Right atrium auricular region (tissue), 2 donors: ENCODE measurements around the gene NLGN4X. TPM values are rescaled to one million over a fixed set of nuclear protein-coding genes. Genes with fewer than 3 reads are reported as not detected.

Experiments used
- DNase-seq: peaks from one replicate; pipeline ENCODE4 v3.0.0-alpha.2; 2019; ENCODE audit warnings: low spot score
- H3K27ac ChIP-seq, 2 donors: fragments of 200-600 bp; sonication (generic); 1 replicate in 1 of 2; 2 replicates in 1 of 2; pipeline ENCODE4 v1.5.1; 2016 to 2019
- H3K27me3 ChIP-seq, 2 donors: fragments of 200-600 bp; sonication (generic); one replicate each; pipeline versions ENCODE4 v1.5.1 to v1.6.0; 2017 to 2019
- H3K36me3 ChIP-seq: fragments of 200-600 bp; sonication (generic); one replicate; pipeline ENCODE4 v1.5.1; 2016
- H3K4me1 ChIP-seq, 2 donors: fragments of 200-600 bp; sonication (generic); one replicate each; pipeline versions ENCODE4 v1.5.1 to v1.6.0; 2017 to 2019
- H3K4me3 ChIP-seq, 2 donors: fragments of 200-600 bp; sonication (generic); 1 replicate in 1 of 2; 2 replicates in 1 of 2; pipeline ENCODE4 v1.5.1; 2017 to 2019; ENCODE audit warnings: mild to moderate bottlenecking in 1 of 2, moderate library complexity in 1 of 2
- H3K9me3 ChIP-seq, 2 donors: fragments of 200-600 bp; sonication (generic); one replicate each; pipeline ENCODE4 v1.5.1; 2019
- total RNA-seq, 2 donors: library from RNA; depleted of rRNA; stranded (reverse); fragments of >200 nt; gene quantifications; one replicate each; pipeline ENCODE4 v1.1.0, GENCODE V29; 2016
- TF ChIP-seq, protein P1 (sequence below), 2 donors: fragments of 200-600 bp; sonication (generic); IDR thresholded peaks; one replicate each; pipeline ENCODE4 v1.5.1; 2019; ENCODE audit warnings: antibody characterized with exemption in 2 of 2

NLGN4X gene
- total RNA-seq, 2 donors from 2014 or later, result 4.2 to 6.1 TPM

DNA sequence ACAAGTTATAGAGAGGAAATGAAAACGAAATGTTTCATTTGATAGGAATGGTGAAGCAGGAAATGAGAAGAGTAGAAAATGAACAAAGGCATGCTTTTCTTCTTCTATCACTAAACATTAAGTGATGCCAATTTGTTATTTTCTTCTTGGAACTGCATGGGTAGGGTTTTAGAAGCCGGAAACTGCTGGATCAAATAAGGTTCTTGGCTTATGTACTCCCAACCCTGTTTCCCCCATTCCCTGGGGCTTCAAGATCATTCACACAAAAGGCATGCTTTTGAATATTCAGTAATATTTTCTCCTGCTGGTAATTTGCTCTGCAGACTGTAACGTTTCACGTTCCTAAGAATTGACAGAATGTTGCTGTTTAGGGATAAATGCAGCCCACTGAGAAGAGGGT is 224.1 kb downstream of the NLGN4X start:
- DNase-seq, result no peak

DNA sequence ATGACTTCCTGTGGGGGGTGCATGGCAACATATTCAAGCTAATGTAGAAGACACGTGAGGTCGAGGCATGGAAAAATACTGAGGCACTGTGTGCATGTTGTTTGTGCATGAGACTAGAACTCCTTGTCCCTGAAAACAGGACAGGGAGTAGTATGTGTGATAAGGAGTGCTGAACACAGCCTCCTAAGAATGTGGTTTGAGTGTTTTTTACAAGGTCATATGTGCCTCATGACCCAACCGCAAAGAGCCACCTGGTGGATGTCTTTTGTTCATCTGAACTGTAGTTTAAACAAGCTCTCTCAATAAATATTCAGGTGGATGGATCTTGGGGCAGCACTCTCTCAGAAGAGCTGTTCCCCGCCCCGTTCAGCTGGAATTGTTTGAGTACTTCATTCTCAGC is 226.6 kb downstream of the NLGN4X start:
- H3K27me3 ChIP-seq, result no peaks in the 10 kb centered on the region
- no peak overlapping the region for H3K4me3 ChIP-seq
- H3K4me1 ChIP-seq, result no peaks in the 10 kb centered on the region
- no peak for DNase-seq
- TF ChIP-seq, protein P1, sequence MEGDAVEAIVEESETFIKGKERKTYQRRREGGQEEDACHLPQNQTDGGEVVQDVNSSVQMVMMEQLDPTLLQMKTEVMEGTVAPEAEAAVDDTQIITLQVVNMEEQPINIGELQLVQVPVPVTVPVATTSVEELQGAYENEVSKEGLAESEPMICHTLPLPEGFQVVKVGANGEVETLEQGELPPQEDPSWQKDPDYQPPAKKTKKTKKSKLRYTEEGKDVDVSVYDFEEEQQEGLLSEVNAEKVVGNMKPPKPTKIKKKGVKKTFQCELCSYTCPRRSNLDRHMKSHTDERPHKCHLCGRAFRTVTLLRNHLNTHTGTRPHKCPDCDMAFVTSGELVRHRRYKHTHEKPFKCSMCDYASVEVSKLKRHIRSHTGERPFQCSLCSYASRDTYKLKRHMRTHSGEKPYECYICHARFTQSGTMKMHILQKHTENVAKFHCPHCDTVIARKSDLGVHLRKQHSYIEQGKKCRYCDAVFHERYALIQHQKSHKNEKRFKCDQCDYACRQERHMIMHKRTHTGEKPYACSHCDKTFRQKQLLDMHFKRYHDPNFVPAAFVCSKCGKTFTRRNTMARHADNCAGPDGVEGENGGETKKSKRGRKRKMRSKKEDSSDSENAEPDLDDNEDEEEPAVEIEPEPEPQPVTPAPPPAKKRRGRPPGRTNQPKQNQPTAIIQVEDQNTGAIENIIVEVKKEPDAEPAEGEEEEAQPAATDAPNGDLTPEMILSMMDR (IDR thresholded peaks at IDR 0.05), result no peak
- H3K36me3 ChIP-seq, result no peaks in the 10 kb centered on the region
- H3K27ac ChIP-seq, result no peak overlapping the region
- no peaks in the 10 kb centered on the region for H3K9me3 ChIP-seq

More for the DNA sequence above, 224.1 kb downstream of the NLGN4X start:
- TF ChIP-seq, protein P1 (IDR thresholded peaks at IDR 0.05), result no peak
- Histone ChIP-seq H3K4me1 (no peaks in the 10 kb centered on the region), H3K27me3 (no peaks in the 10 kb centered on the region), H3K27ac (no peak overlapping the region), H3K4me3 (no peak overlapping the region), H3K9me3 (peaks cover 0 to 4% of the 10 kb centered on the region in 2 donors), H3K36me3 (no peaks in the 10 kb centered on the region)

DNA sequence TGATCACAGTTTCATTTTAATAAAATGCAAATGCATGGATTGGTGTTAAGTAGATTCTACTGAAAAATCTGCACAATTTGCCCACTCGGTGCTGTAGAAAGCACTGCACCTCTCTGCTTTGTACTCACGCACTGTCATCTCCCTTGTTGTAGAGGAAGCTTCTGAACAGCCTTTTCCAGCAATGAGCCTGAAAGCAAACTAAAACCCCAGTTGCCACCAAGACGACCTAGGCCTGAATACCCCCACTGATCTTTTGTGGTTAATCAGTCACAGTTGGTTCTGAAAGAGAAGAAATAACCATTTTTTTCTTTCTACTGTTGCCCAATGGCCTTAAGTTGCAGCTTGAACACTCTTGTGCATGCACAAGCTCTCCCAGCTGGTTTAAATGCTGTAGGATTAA is 229.8 kb downstream of the NLGN4X start:
- H3K27me3 ChIP-seq, result no peaks in the 10 kb centered on the region
- DNase-seq, result no peak
- H3K36me3 ChIP-seq, result no peaks in the 10 kb centered on the region
- TF ChIP-seq, protein P1 (IDR thresholded peaks at IDR 0.05), result no peak
- no peaks in the 10 kb centered on the region for H3K9me3 ChIP-seq
- H3K4me3 ChIP-seq, result no peak overlapping the region
- no peak overlapping the region for H3K27ac ChIP-seq
- H3K4me1 ChIP-seq, result no peaks in the 10 kb centered on the region

DNA sequence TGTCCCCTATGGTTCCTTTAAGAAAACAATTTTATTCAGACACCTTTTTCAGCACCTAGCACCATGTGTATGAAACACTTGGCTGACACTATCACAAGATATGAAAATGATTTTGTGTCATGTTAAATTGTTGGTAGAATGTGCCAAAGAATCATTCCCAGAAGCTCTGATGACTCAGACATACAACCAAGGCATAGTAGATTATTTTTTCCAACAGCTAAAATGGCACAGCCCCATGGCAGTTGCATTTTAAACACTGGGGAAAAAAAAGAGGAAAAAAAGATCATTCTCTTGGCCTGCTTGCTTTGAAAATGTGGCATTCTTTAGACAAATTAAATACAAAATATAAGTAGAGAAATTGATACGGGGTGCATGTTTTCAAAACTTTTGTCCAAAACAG is 230.2 kb downstream of the NLGN4X start:
- no peaks in the 10 kb centered on the region for H3K36me3 ChIP-seq
- H3K4me3 ChIP-seq, result no peak overlapping the region
- no peak overlapping the region for H3K27ac ChIP-seq
- no peaks in the 10 kb centered on the region for H3K4me1 ChIP-seq
- no peaks in the 10 kb centered on the region for H3K27me3 ChIP-seq
- H3K9me3 ChIP-seq, result no peaks in the 10 kb centered on the region
- TF ChIP-seq, protein P1 (IDR thresholded peaks at IDR 0.05), result no peak
- no peak for DNase-seq

DNA sequence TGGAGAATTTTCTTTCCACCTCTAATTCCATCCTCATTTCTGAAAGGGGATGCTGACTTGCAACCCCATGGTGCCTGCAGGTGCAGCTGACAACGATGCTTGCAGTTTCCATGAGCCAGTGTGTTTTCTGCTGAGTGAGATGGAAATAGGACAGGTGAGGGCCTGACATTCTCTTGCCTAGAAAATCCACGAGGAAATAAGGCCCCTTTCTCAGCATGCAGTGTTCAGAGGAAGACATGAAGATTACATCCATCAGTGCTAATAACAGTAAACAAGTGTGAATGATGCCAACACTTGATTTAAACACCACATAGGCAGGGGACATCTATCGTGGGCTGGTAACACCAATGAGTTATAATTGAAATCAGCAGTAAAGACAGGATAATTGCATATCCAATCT is 237.3 kb downstream of the NLGN4X start:
- Histone ChIP-seq H3K36me3 (no peaks in the 10 kb centered on the region), H3K27me3 (no peaks in the 10 kb centered on the region), H3K4me3 (no peak overlapping the region), H3K4me1 (no peaks in the 10 kb centered on the region), H3K27ac (no peak overlapping the region), H3K9me3 (no peaks in the 10 kb centered on the region)
- no peak for DNase-seq
- TF ChIP-seq, protein P1 (IDR thresholded peaks at IDR 0.05), result no peak

DNA sequence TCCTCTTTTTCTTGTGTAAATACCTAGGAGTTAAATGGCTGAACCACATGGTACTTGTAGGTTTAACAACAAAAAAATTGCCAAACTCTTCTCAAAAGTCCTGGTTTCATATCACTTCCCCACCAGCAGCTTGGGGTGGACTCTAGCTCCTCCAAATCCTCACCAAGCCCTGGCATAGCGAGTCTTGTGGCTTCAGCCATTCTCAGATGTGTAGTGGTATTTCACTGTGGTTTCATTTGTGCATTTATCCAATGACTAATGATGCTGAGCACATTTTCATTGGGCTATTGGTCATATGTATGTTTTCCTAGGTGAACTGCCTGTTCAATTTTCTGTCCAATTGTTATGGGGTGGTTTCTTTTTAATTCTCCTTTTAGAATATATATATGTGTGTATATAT is 249.3 kb downstream of the NLGN4X start:
- no peaks in the 10 kb centered on the region for H3K36me3 ChIP-seq
- H3K27ac ChIP-seq, result no peak overlapping the region
- no peak overlapping the region for H3K4me3 ChIP-seq
- H3K9me3 ChIP-seq, result no peaks in the 10 kb centered on the region
- H3K27me3 ChIP-seq, result no peaks in the 10 kb centered on the region
- TF ChIP-seq, protein P1 (IDR thresholded peaks at IDR 0.05), result no peak
- H3K4me1 ChIP-seq, result no peaks in the 10 kb centered on the region
- no peak for DNase-seq
